Testis (tissue), 3 donors: ENCODE results near the gene ISYNA1. TPM values are rescaled to one million over a fixed set of nuclear protein-coding genes. Genes with fewer than 3 reads are reported as not detected.

Source experiments
- DNase-seq: peaks from one replicate; pipeline ENCODE4 v3.0.0-alpha.2; 2019
- H3K27ac ChIP-seq, 2 donors: fragments of 200-600 bp; sonication (generic); one replicate each; pipeline ENCODE4 v1.5.1; 2019
- H3K27me3 ChIP-seq: fragments of 200-600 bp; sonication (generic); one replicate; pipeline ENCODE4 v1.5.1; 2019
- H3K36me3 ChIP-seq: fragments of 200-600 bp; sonication (generic); one replicate; pipeline ENCODE4 v1.5.1; 2017; ENCODE audit warnings: low read depth; ENCODE audit errors: missing control alignments
- H3K4me1 ChIP-seq: fragments of 200-600 bp; sonication (generic); one replicate; pipeline ENCODE4 v1.5.1; 2019
- H3K4me3 ChIP-seq, 2 donors: fragments of 200-600 bp; sonication (generic); one replicate each; pipeline ENCODE4 v1.5.1; 2017 to 2019
- H3K9me3 ChIP-seq: fragments of 200-600 bp; sonication (generic); one replicate; pipeline ENCODE4 v1.5.1; 2017
- POLR2A ChIP-seq: fragments of 450-650 bp; IDR thresholded peaks from one replicate; pipeline ENCODE4 v1.6.1; 2017; ENCODE audit warnings: antibody characterized with exemption, mild to moderate bottlenecking, moderate library complexity
- WGBS, 2 donors: methylation state at CpG; one replicate each; pipeline ENCODE4 v1.1.5; 2018; 5-methylcytosine and 5-hydroxymethylcytosine counted together
- intact Hi-C: fragments of 100-400 bp; cut with DNase I; formaldehyde crosslinking; loops from one replicate; pipeline ENCODE4 v1.15.1; 2023; ENCODE audit warnings: low total_unique reads
- polyA plus RNA-seq: library from polyadenylated mRNA; stranded (reverse); fragments of 350-450 nt; fragmentation: Illumina TruSeq; extraction: RNeasy Lipid Tissue Mini Kit (QIAGEN cat#74804); gene quantifications from one replicate; pipeline ENCODE4 v1.2.3, GENCODE V29; 2014; ENCODE audit warnings: low read depth, low replicate concordance; ENCODE audit not compliant: insufficient read depth
- total RNA-seq, 2 donors: library from RNA; depleted of rRNA; stranded (reverse); fragments of >200 nt; gene quantifications; one replicate each; pipeline ENCODE4 v1.2.3, GENCODE V29; 2016
- TF ChIP-seq, protein P1 (sequence below), 3 experiments: fragments of 450-650 bp in 2 of 3; fragments of 200-600 bp in 1 of 3; sonication (generic) in 1 of 3; IDR thresholded peaks; one replicate each; pipeline ENCODE4 v1.5.1; 2016 to 2019; ENCODE audit warnings: antibody characterized with exemption in 3 of 3, mild to moderate bottlenecking in 2 of 3, moderate library complexity in 1 of 3

ISYNA1 gene
- total and polyA plus RNA-seq, 3 donors from 2014 or later = 493 to 1,122 (median 1,000) TPM

DNA sequence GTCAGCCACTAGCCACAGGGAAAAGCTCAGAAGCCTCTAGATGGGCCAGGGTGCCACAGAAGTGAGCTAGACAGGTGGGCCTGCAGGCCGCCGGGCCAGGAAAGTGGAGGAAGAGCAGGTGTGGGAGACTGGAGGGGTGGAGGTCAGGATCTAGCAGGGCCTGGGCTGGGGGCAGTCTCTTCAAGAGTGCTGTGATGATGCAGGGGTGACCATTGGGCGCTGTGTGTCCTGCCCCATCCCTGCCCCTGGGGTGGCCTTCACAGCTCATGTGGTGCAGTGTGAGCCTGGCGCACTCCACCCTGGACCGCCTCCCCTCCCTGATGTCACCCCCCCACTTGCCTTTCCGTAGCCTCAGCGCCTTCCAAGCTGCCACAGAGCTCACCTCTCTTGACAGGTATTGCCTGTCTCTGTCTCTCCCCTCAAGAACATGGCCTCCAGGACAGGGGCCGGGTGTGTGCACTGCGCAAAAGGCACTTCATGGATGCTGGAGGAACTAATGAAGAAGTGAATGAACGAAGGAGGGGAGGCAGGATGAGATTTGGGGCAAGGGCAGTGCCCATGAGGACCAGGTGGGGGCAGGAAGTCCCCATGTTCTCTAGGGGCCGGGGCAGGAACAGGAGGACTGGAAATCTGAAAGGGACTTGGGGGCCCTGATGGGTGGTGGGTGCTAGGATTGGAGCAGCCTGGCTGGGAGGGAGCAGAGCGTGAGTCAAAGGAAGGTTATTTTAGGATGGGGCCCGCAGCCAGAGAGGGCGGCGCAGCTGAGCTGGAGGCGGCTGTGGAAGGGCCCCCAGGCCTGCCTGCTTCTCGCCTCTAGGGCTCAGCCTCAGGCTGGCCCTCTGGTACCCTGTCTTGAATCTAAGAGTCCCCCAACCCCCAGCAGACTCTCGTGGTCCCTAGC lies 12.2 kb downstream of the ISYNA1 start:
- peak; percentile 76 for DNase-seq
- Histone ChIP-seq H3K36me3 (no peaks in the 10 kb centered on the region), H3K9me3 (no peaks in the 10 kb centered on the region), H3K27ac (peak overlapping the region; percentile 76 to 81), H3K4me1 (peaks cover 70% of the 10 kb centered on the region), H3K27me3 (no peaks in the 10 kb centered on the region), H3K4me3 (no peak overlapping the region)
- TF ChIP-seq, protein P1, sequence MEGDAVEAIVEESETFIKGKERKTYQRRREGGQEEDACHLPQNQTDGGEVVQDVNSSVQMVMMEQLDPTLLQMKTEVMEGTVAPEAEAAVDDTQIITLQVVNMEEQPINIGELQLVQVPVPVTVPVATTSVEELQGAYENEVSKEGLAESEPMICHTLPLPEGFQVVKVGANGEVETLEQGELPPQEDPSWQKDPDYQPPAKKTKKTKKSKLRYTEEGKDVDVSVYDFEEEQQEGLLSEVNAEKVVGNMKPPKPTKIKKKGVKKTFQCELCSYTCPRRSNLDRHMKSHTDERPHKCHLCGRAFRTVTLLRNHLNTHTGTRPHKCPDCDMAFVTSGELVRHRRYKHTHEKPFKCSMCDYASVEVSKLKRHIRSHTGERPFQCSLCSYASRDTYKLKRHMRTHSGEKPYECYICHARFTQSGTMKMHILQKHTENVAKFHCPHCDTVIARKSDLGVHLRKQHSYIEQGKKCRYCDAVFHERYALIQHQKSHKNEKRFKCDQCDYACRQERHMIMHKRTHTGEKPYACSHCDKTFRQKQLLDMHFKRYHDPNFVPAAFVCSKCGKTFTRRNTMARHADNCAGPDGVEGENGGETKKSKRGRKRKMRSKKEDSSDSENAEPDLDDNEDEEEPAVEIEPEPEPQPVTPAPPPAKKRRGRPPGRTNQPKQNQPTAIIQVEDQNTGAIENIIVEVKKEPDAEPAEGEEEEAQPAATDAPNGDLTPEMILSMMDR (IDR thresholded peaks at IDR 0.05) = no peak
- TF ChIP-seq POLR2A = no peak
- intact Hi-C loops = no loop called here
- WGBS, 2 donors = 50 to 67% methylated on average over 18 of the region's 18 CpGs

DNA sequence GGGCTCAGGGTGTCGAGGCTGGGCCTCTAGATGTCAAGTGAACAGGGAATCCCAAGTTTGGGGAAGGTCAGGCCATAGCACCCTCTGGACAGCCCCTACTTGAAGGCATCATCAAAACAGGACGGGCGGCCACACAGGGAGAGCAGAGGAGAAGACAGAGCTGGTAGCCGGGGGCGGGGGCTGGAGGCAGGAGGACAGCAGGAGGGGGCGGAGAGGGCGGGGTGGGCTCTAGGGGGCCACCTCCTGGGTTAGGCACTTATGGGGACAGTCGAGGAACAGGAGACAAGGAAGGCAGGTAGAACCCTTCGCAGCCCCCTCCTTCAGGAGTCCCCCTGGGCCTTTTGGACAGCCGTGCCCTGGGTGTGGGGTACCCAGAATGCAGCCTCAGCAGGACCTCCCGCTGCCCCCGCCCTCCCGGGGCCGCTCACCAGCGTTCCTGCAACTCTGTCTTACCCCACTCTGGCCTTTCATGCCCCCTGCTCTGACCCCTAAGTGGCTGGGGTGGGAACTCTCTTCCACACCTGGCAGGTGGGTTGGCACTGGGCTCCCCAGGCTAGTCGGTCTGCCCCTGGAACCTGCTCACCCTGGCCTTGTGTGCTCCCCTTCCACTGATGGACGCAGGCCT lies 12.9 kb downstream of the ISYNA1 start:
- WGBS, 2 donors = 74 to 78% methylated on average over 6 to 15 of the region's 17 CpGs
- no peak for DNase-seq
- H3K27ac ChIP-seq = peak overlapping the region in 1 of 2 donors; percentile 76
- H3K27me3 ChIP-seq = no peaks in the 10 kb centered on the region
- H3K4me1 ChIP-seq = peaks cover 72% of the 10 kb centered on the region
- intact Hi-C loops = no loop called here
- H3K4me3 ChIP-seq = no peak overlapping the region
- no peaks in the 10 kb centered on the region for H3K36me3 ChIP-seq
- no peak for TF ChIP-seq POLR2A
- TF ChIP-seq, protein P1 (IDR thresholded peaks at IDR 0.05) = no peak
- no peaks in the 10 kb centered on the region for H3K9me3 ChIP-seq

DNA sequence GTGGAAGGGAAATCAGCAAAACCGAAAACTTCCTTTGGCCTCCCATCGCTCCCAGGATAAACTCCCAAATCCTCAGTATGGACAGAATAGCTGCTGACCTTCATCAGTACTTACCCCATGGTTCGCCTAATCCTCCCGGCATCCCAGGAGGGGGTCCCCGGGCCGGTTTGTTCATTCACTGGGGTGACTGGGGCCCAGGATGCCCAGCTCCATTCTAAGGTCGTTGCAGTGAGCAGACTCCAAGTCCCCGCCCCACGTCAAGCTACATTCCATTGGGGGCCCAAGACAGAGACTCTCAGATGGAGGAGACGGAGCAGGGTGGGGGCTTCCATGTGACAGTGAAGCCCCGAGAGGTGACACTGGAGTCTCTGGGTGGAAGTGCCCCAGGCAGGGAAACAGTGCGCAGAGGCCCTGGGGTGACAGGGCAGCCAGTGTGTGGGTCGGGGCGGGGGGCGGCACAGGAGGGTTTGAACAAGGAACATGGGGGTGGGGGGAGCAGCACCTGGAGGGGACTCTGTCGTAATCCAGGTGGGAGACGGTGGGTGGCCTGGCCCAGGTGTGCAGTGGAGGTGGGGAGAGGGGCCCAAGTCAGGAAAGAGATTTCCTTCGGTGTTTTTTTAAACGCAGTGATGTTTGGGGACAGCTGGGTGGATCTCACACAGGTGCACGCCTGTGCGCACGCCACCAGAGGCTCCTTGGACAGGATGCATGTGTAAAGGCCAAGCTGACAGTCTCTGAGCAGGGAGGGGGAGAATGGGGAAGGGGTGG lies 13.6 kb downstream of the ISYNA1 start:
- no peak for DNase-seq
- intact Hi-C loops = no loop called here

DNA sequence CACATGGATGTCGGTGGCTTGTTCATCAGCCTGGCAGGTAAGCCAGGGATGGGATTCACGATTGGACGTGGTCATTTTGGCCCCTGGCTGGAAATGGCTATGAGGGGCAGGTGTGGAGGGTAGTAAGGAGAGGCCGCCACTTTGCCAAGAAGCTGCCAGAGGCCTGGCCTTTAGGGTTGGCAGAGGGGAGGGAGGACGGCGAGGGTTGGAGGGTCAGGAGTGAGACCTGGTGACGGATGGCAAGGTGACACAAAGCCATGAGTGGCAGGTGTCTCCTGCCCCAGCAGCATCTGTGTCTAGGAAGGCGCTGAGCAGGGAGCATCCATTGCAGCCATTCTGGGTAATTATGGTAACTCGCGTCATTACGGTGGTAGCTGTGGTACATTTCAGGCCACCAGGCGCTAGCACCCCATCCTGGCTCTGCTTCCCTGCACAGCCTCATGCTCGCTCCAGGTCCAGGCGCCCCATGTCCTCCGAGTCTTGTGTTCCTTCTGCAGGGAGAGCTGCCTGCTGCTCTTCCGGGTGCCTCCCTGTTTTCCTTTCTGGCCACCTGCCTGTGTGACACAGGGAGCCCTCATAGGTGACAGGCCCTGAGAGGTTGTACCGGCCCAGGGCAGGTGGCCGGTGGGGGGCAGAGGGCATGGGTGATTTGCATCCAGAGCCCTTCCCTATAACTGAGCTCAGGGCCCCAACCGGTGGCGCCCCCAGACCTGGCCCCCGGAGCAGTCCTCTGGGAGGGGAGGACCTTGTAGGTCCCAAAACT lies 14.5 kb downstream of the ISYNA1 start:
- Histone ChIP-seq H3K4me1 (peaks cover 64% of the 10 kb centered on the region), H3K9me3 (no peaks in the 10 kb centered on the region), H3K36me3 (no peaks in the 10 kb centered on the region), H3K27me3 (no peaks in the 10 kb centered on the region), H3K27ac (peak overlapping the region in 1 of 2 donors; percentile 76), H3K4me3 (no peak overlapping the region)
- no peak for TF ChIP-seq POLR2A
- TF ChIP-seq, protein P1 (IDR thresholded peaks at IDR 0.05) = no peak
- no peak for DNase-seq
- 78 to 79% methylated on average over 13 to 21 of the region's 21 CpGs for WGBS, 2 donors
- intact Hi-C loops = no loop called here

More for the DNA sequence above, 13.6 kb downstream of the ISYNA1 start:
- 73 to 77% methylated on average over 22 of the region's 22 CpGs for WGBS, 2 donors
- H3K4me3 ChIP-seq = no peak overlapping the region
- TF ChIP-seq, protein P1 (IDR thresholded peaks at IDR 0.05) = no peak
- no peak for TF ChIP-seq POLR2A
- H3K36me3 ChIP-seq = no peaks in the 10 kb centered on the region
- H3K4me1 ChIP-seq = peaks cover 66% of the 10 kb centered on the region
- no peaks in the 10 kb centered on the region for H3K9me3 ChIP-seq
- no peaks in the 10 kb centered on the region for H3K27me3 ChIP-seq
- H3K27ac ChIP-seq = peak overlapping the region in 1 of 2 donors; percentile 76
